Colon (tissue), 2 donors: ENCODE measurements around the gene BRAT1.
"Not testable (repeated sequence)": the region's sequence is repeated elsewhere in the genome, so short reads cannot be mapped to it uniquely, and the experiment has no call there.

Experiments
- FAIRE-seq: peaks from 2 replicates; lab custom pipeline; 2012; peaks lifted over from hg19 to GRCh38; lab: Jason Lieb, UNC
- donor health status: control.
- donor health status: control.

The BRAT1 gene

GRCh38 chr7:2555121-2556052 lies at the start of gene BRAT1:
BRAT1 (minus strand) TSS chr7:2555524; CDS start chr7:2554431, 1,093 bp downstream.
- FAIRE-seq, result no peak

GRCh38 chr7:2604608-2605174 lies 49.4 kb upstream of the BRAT1 start:
- no peak for FAIRE-seq

- FAIRE-seq, result no peak
These were observed 48.0 kb upstream of the BRAT1 start for GRCh38 chr7:2603044-2603965.

- no peak for FAIRE-seq
These were observed 47.2 kb upstream of the BRAT1 start for GRCh38 chr7:2602406-2603043.

GRCh38 chr7:2601907-2602306 lies 46.6 kb upstream of the BRAT1 start:
- no peak for FAIRE-seq

GRCh38 chr7:2601065-2601464 lies 45.7 kb upstream of the BRAT1 start:
- FAIRE-seq, result no peak

- no peak for FAIRE-seq
These were observed 43.0 kb upstream of the BRAT1 start for GRCh38 chr7:2598154-2598823.

- FAIRE-seq, result no peak
These were observed 41.9 kb upstream of the BRAT1 start for GRCh38 chr7:2597273-2597640.

- no peak for FAIRE-seq
These were observed 41.3 kb upstream of the BRAT1 start for GRCh38 chr7:2596464-2597272.

- no peak for FAIRE-seq
These were observed 40.0 kb upstream of the BRAT1 start for GRCh38 chr7:2595258-2595860.

GRCh38 chr7:2594599-2594998 lies 39.3 kb upstream of the BRAT1 start:
- no peak for FAIRE-seq

- no peak for FAIRE-seq
These were observed 37.9 kb upstream of the BRAT1 start for GRCh38 chr7:2593036-2593727.

GRCh38 chr7:2592375-2592865 lies 37.1 kb upstream of the BRAT1 start:
- FAIRE-seq, result no peak

GRCh38 chr7:2589941-2590340 lies 34.6 kb upstream of the BRAT1 start:
- not testable (repeated sequence) for FAIRE-seq

GRCh38 chr7:2589341-2589740 lies 34.0 kb upstream of the BRAT1 start:
- FAIRE-seq, result no peak

- no peak for FAIRE-seq
These were observed 32.5 kb upstream of the BRAT1 start for GRCh38 chr7:2587778-2588177.

GRCh38 chr7:2587134-2587533 lies 31.8 kb upstream of the BRAT1 start:
- no peak for FAIRE-seq

- FAIRE-seq, result no peak
These were observed 31.1 kb upstream of the BRAT1 start for GRCh38 chr7:2586326-2587020.

- FAIRE-seq, result no peak
These were observed 30.1 kb upstream of the BRAT1 start for GRCh38 chr7:2585446-2585845.
